Psoas muscle (tissue), 8 donors: ENCODE data around the gene MAJIN. TPM values are rescaled to one million over a fixed set of nuclear protein-coding genes. Genes with fewer than 3 reads are reported as not detected.

Source experiments
- ATAC-seq, 4 donors: fragments of 200-7000 bp; cut with Tn5 transposase; one replicate each; pipeline ENCODE4 v1.9.1; 2020; ENCODE audit warnings: moderate library complexity in 3 of 4, mild to moderate bottlenecking in 2 of 4
- DNase-seq, 2 donors: peaks; one replicate each; pipeline ENCODE4 v3.0.0-alpha.2; 2020
- H3K27ac ChIP-seq: fragments of 200-600 bp; one replicate; pipeline ENCODE4 v1.8.0; 2022
- H3K27me3 ChIP-seq, 3 donors: fragments of 200-600 bp in 1 of 3; one replicate each; pipeline versions ENCODE4 v1.6.1 to v1.8.0; 2013 to 2022; ENCODE audit warnings: low read length in 2 of 3, mild to moderate bottlenecking in 2 of 3, moderate library complexity in 1 of 3; ENCODE audit not compliant: insufficient read depth in 3 of 3
- H3K36me3 ChIP-seq, 2 donors: fragments of 200-600 bp in 1 of 2; one replicate each; pipeline versions ENCODE4 v1.6.1 to v1.8.0; 2013 to 2022; ENCODE audit warnings: low read depth in 1 of 2, mild to moderate bottlenecking in 1 of 2, moderate library complexity in 1 of 2; ENCODE audit not compliant: insufficient read depth in 1 of 2
- H3K4me1 ChIP-seq: fragments of 200-600 bp; one replicate; pipeline ENCODE4 v1.8.0; 2022
- H3K4me3 ChIP-seq: fragments of 200-600 bp; one replicate; pipeline ENCODE4 v1.8.0; 2022; ENCODE audit warnings: mild to moderate bottlenecking
- H3K9me3 ChIP-seq: fragments of 200-600 bp; one replicate; pipeline ENCODE4 v1.8.0; 2022
- CTCF ChIP-seq: fragments of 200-600 bp; IDR thresholded peaks from one replicate; pipeline ENCODE4 v1.8.0; 2022; ENCODE audit warnings: antibody characterized with exemption
- WGBS, 3 donors: extraction: QIAGEN DNeasy Blood & Tissue Kit; methylation state at CpG; one replicate each; pipeline versions ENCODE4 v1.1.6 to v1.1.7; 2013; 5-methylcytosine and 5-hydroxymethylcytosine counted together
- intact Hi-C, 2 donors: fragments of 100-400 bp; cut with DNase I; formaldehyde crosslinking; loops; one replicate each; pipeline versions ENCODE4 v1.11.0 to v1.14.2; 2022
- polyA plus RNA-seq, 3 donors: library from polyadenylated mRNA; stranded (reverse); fragments of 200-250 nt; gene quantifications; one replicate each; pipeline ENCODE4 v1.2.3, GENCODE V29; 2013
- total RNA-seq, 4 donors: library from RNA; stranded (reverse); fragmentation: NEBNext Ultra II Directional in 2 of 4; extraction: Animal tissue kit (Norgen Biotek cat#: 25700) in 2 of 4; gene quantifications; one replicate each; pipeline versions ENCODE4 v1.2.1 to v1.2.4, GENCODE V29; 2021 to 2023
- donor health status: healthy with polysubstance abuse.
- donor health status: DM: no; HTN: no; CAD: no; lungs with moderate emphysema.
- donor health status: Bipolar disorder and iron deficiency.
- donor health status: healthy.
- donor health status: DM: yes; HTN: yes; CAD: no.
- donor health status: DM: no; HTN: no; CAD: no.
- donor health status: DM: no; HTN: no; CAD: no.
- donor health status: DM: yes; HTN: yes; CAD: no.

Gene MAJIN
- total and polyA plus RNA-seq, 7 donors = not detected

GRCh38 chr11:64932324-64932723 is 39.6 kb downstream of the MAJIN start:
- no peak for TF ChIP-seq CTCF
- 88 to 92% (median 92%) methylated on average over 5 of the region's 5 CpGs for WGBS, 3 donors
- Histone ChIP-seq H3K27me3 (no peaks in the 10 kb centered on the region), H3K27ac (no peak overlapping the region), H3K36me3 (peaks cover 13 to 74% of the 10 kb centered on the region in 2 donors), H3K9me3 (no peaks in the 10 kb centered on the region), H3K4me3 (no peak overlapping the region), H3K4me1 (no peaks in the 10 kb centered on the region)
- ATAC-seq = no peak
- intact Hi-C loops = no loop called here
- no peak for DNase-seq

- no peak overlapping the region for H3K27ac ChIP-seq
- ATAC-seq = no peak
- intact Hi-C loops = no loop called here
- 88 to 96% (median 95%) methylated on average over 7 of the region's 7 CpGs for WGBS, 3 donors
- peaks cover 3% of the 10 kb centered on the region for H3K4me1 ChIP-seq
- DNase-seq = no peak
- peaks cover 13 to 84% of the 10 kb centered on the region in 2 donors for H3K36me3 ChIP-seq
- H3K9me3 ChIP-seq = no peaks in the 10 kb centered on the region
- H3K27me3 ChIP-seq = no peaks in the 10 kb centered on the region
- no peak for TF ChIP-seq CTCF
- H3K4me3 ChIP-seq = no peak overlapping the region
These were observed 40.6 kb downstream of the MAJIN start for GRCh38 chr11:64931290-64931689.

- Histone ChIP-seq H3K27me3 (no peaks in the 10 kb centered on the region), H3K4me3 (no peak overlapping the region), H3K9me3 (no peaks in the 10 kb centered on the region), H3K27ac (no peak overlapping the region), H3K4me1 (peaks cover 8% of the 10 kb centered on the region), H3K36me3 (peaks cover 13 to 85% of the 10 kb centered on the region in 2 donors)
- intact Hi-C loops = loop anchor here in 1 of 2 donors (1.0 kb wide), 1 partner anchor 45 kb away; no protein-coding TSS in a partner anchor
- DNase-seq = no peak
- 91 to 97% (median 95%) methylated on average over 6 of the region's 6 CpGs for WGBS, 3 donors
- no peak for TF ChIP-seq CTCF
- ATAC-seq = no peak
These were observed 41.6 kb downstream of the MAJIN start for GRCh38 chr11:64930340-64930739.

GRCh38 chr11:64929625-64930024 is 42.3 kb downstream of the MAJIN start:
- DNase-seq = no peak
- Histone ChIP-seq H3K4me3 (no peak overlapping the region), H3K36me3 (peaks cover 13 to 82% of the 10 kb centered on the region in 2 donors), H3K27ac (no peak overlapping the region), H3K27me3 (no peaks in the 10 kb centered on the region), H3K9me3 (no peaks in the 10 kb centered on the region), H3K4me1 (peaks cover 8% of the 10 kb centered on the region)
- intact Hi-C loops = loop anchor here in 1 of 2 donors (1.0 to 5.0 kb wide), 3 partner anchors 46 to 98 kb away; partner anchors contain the start of genes ARL2 and SNX15
- WGBS, 3 donors = 94 to 99% (median 97%) methylated on average over 7 of the region's 7 CpGs
- TF ChIP-seq CTCF = no peak
- no peak for ATAC-seq

- intact Hi-C loops = loop anchor here in 1 of 2 donors (5.0 kb wide), 2 partner anchors 83 to 98 kb away; partner anchors contain the start of genes ARL2 and SNX15
- ATAC-seq (no peak), DNase-seq (no peak)
- 97 to 98% (median 97%) methylated on average over 2 of the region's 2 CpGs for WGBS, 3 donors
- Histone ChIP-seq H3K4me1 (peaks cover 8% of the 10 kb centered on the region), H3K27me3 (no peaks in the 10 kb centered on the region), H3K27ac (no peak overlapping the region), H3K9me3 (no peaks in the 10 kb centered on the region), H3K4me3 (no peak overlapping the region), H3K36me3 (peaks cover 13 to 77% of the 10 kb centered on the region in 2 donors)
- no peak for TF ChIP-seq CTCF
These were observed 43.0 kb downstream of the MAJIN start for GRCh38 chr11:64928957-64929356.
